SK-N-SH (cell line): ENCODE measurements around the gene ZNF692.

Source experiments
- CTCF ChIP-seq: fragments of 200-600 bp; sonication (generic); IDR thresholded peaks from 2 replicates; pipeline ENCODE4 v1.6.1; 2017; ENCODE audit warnings: antibody characterized with exemption, mild to moderate bottlenecking, moderate library complexity
- EP300 ChIP-seq, 2 experiments: IDR thresholded peaks; 2 replicates each; pipeline versions ENCODE4 v1.4.0 to v1.6.1; 2012; ENCODE audit warnings: borderline replicate concordance in 1 of 2, low read depth in 1 of 2, low read length in 1 of 2
- EZH2phosphoT487 ChIP-seq: fragments of 200-600 bp; sonication (generic); IDR thresholded peaks from 2 replicates; pipeline ENCODE4 v1.6.1; 2017; ENCODE audit warnings: low read depth, mixed run types, mild to moderate bottlenecking, antibody characterized with exemption, moderate library complexity, borderline replicate concordance
- FOXM1 ChIP-seq: IDR thresholded peaks from 2 replicates; pipeline ENCODE4 v1.4.0; 2012; ENCODE audit warnings: low read depth, mild to moderate bottlenecking
- JUND ChIP-seq: IDR thresholded peaks from 2 replicates; pipeline ENCODE4 v1.4.0; 2012
- NFIC ChIP-seq: IDR thresholded peaks from 2 replicates; pipeline ENCODE4 v1.4.0; 2012; ENCODE audit warnings: borderline replicate concordance
- POLR2AphosphoS5 ChIP-seq: IDR thresholded peaks from 2 replicates; pipeline ENCODE4 v1.6.1; 2012; ENCODE audit warnings: low read depth, low read length
- RAD21 ChIP-seq: IDR thresholded peaks from 2 replicates; pipeline ENCODE4 v1.6.1; 2012; ENCODE audit warnings: mild to moderate bottlenecking, low read length
- RXRA ChIP-seq: IDR thresholded peaks from 2 replicates; pipeline ENCODE4 v1.4.0; 2012; ENCODE audit warnings: low read depth, mild to moderate bottlenecking, borderline replicate concordance
- SMC3 ChIP-seq: IDR thresholded peaks from 2 replicates; pipeline ENCODE4 v1.6.1; 2012; ENCODE audit warnings: low read depth, low read length, improper control_type of control experiment
- TAF1 ChIP-seq: IDR thresholded peaks from 2 replicates; pipeline ENCODE4 v1.6.1; 2012; ENCODE audit warnings: low read depth, mild to moderate bottlenecking, low read length, moderate library complexity, borderline replicate concordance
- TEAD4 ChIP-seq: IDR thresholded peaks from 2 replicates; pipeline ENCODE4 v1.4.0; 2012; ENCODE audit warnings: mild to moderate bottlenecking, borderline replicate concordance; ENCODE audit not compliant: insufficient read depth
- TF ChIP-seq, protein P1 (sequence below): fragments of 150-350 bp; IDR thresholded peaks from 2 replicates; pipeline ENCODE4 v1.6.1; 2017; ENCODE audit warnings: antibody characterized with exemption, low read length, low read depth, borderline replicate concordance
- TF ChIP-seq, protein P2 (sequence below): IDR thresholded peaks from 2 replicates; pipeline ENCODE4 v1.6.1; 2012; ENCODE audit warnings: mild to moderate bottlenecking, low read depth, low read length, moderate library complexity

DNA sequence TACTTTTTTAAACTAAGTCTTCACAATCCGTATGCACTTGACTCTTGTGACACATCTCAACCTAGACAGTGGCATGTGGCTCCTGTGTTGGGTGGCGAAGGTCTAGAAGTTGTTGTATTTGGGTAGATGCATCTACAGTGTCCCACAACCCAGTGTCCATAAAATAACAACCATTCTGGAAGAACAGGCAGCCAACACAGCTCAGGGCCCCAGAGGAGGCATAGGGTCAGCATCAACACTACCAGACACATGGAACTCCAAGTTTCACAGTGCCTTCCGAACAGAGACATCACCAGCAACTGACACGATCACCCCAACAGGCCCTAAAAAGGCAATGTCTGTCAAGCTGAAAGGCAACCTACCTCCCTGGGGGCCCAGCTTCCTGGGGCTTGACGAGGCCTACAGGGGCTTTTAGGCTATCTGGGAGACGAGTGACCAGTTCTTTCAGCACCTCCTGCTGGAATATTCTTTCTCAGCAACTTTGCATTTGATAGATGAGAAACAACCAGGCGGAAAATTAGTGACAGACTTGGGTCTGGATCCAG is 38.8 kb downstream of the ZNF692 start:
- TF ChIP-seq CTCF = no peak
- TF ChIP-seq RXRA = no peak
- no peak for TF ChIP-seq TEAD4
- TF ChIP-seq EZH2phosphoT487 = no peak
- TF ChIP-seq, protein P1, sequence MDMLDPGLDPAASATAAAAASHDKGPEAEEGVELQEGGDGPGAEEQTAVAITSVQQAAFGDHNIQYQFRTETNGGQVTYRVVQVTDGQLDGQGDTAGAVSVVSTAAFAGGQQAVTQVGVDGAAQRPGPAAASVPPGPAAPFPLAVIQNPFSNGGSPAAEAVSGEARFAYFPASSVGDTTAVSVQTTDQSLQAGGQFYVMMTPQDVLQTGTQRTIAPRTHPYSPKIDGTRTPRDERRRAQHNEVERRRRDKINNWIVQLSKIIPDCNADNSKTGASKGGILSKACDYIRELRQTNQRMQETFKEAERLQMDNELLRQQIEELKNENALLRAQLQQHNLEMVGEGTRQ = no peak
- TF ChIP-seq EP300 (IDR thresholded peaks at IDR 0.05; ENCODE audit: borderline replicate concordance in 1 of 2, low read depth in 1 of 2, low read length in 1 of 2) = no peak
- TF ChIP-seq, protein P2, sequence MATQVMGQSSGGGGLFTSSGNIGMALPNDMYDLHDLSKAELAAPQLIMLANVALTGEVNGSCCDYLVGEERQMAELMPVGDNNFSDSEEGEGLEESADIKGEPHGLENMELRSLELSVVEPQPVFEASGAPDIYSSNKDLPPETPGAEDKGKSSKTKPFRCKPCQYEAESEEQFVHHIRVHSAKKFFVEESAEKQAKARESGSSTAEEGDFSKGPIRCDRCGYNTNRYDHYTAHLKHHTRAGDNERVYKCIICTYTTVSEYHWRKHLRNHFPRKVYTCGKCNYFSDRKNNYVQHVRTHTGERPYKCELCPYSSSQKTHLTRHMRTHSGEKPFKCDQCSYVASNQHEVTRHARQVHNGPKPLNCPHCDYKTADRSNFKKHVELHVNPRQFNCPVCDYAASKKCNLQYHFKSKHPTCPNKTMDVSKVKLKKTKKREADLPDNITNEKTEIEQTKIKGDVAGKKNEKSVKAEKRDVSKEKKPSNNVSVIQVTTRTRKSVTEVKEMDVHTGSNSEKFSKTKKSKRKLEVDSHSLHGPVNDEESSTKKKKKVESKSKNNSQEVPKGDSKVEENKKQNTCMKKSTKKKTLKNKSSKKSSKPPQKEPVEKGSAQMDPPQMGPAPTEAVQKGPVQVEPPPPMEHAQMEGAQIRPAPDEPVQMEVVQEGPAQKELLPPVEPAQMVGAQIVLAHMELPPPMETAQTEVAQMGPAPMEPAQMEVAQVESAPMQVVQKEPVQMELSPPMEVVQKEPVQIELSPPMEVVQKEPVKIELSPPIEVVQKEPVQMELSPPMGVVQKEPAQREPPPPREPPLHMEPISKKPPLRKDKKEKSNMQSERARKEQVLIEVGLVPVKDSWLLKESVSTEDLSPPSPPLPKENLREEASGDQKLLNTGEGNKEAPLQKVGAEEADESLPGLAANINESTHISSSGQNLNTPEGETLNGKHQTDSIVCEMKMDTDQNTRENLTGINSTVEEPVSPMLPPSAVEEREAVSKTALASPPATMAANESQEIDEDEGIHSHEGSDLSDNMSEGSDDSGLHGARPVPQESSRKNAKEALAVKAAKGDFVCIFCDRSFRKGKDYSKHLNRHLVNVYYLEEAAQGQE = no peak
- no peak for TF ChIP-seq NFIC
- no peak for TF ChIP-seq JUND
- TF ChIP-seq POLR2AphosphoS5 = no peak
- TF ChIP-seq TAF1 = no peak
- no peak for TF ChIP-seq FOXM1
- no peak for TF ChIP-seq RAD21
- TF ChIP-seq SMC3 = no peak
